Stimulated activated CD4-positive, alpha-beta T cell treated with anti-CD3 and anti-CD28 coated beads, Interleukin-4, amount 100 ng/mL, for 48 hours (primary cell): ENCODE results near the gene PTPRM.
"Not testable (repeated sequence)": the region's sequence is repeated elsewhere in the genome, so short reads cannot be mapped to it uniquely, and the experiment has no call there.

Source experiments
- DNase-seq, 2 donors: peaks; one replicate each; pipeline ENCODE4 v3.0.0-alpha.2; 2020; ENCODE audit warnings: low read depth in 2 of 2

The PTPRM gene

DNA sequence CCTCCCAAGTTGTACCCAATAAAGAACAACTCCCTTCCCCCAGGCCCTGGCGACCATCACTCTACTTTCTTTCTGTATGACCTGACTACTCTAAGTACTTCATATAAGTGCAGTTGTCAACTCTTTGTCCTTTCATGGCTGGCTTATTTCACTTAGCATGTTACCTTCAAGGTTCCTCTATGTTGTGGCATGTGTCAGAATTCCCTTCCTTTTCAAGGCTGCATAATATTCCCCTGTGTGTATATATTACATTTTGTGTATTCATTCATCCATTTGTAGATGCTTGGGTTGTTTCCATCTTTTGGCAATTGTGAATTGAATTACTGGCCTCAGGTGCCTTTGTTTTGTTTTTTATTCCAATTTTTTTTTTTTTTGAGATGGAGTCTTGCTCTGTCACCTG lies 860.2 kb downstream of the PTPRM start:
- no peak for DNase-seq

DNA sequence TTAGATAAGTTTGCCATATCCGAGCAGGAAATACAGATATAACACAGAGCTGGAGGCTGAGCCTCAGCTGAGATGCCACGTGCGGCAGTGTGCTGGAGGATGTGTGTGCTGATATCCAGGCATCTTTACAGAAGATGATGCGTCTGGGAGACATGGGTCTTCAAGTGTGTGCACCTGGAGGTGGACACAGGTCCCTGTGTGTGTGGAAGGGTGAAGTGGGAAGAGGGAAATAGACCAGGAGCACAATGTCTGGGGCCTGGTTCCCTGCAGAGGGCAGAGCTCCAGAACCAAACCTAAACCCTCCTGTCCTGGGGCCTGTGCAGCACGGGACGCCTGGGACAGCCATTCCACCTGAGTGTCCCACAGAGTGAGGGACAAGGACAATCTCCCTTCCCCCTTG lies 861.8 kb downstream of the PTPRM start:
- no peak for DNase-seq

DNA sequence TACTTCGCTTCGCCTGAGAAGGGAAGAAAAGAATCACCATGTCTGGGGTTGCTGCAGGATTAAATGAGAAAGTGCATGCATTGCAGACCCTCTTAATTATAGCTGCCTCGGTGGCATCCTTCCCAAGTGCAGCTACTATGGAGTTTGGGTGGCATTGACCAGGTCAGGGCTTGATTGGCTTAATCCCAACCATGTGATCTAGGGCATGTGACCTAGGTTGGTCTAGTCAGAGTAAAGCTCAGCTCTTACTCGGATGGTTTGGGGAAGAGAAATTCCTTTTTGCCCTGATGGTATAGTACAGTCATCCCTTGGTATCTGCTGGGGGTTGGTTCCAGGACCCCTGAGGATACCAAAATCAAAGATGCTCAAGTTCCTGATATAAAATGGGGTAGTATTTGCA lies 863.9 kb downstream of the PTPRM start:
- no peak for DNase-seq

DNA sequence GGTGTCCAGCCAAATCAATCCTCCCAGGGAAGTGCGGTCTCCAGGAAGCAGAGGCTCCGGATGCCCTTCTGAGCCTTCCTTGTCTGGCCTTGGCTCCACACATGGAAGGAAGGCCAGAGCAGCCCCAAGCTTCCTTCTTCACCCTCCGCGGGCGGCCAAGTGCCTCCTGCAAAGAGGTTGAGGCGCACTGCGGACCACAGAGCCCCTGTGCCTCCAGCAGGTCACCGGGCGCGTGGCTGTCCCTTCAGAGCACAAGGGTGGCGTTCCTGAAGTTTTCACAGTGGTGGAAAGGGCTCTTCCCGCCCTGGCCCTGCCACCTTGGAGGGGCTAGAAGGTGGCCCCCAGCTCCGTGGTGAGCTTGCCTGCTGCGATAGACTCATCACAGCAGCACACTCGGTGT lies 866.2 kb downstream of the PTPRM start:
- no peak for DNase-seq

DNA sequence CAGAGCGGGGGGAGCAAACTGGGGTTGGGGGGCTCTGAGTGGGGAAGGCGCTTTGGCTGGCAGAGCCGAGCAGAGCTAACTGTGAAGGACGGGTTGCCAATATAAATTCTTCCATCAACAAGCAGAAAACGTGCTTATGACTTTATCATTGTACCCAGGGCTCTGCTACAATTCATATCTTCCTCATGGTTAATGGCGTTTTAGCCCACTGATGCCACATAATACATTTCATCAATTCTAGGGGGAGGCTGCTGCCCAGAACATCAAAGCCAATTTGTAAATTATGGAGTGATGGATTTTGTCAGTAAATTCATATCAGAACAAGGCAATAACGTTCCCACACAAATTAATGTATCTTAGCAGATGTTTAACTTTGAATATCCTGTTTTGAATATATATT lies 866.7 kb downstream of the PTPRM start:
- no peak for DNase-seq

DNA sequence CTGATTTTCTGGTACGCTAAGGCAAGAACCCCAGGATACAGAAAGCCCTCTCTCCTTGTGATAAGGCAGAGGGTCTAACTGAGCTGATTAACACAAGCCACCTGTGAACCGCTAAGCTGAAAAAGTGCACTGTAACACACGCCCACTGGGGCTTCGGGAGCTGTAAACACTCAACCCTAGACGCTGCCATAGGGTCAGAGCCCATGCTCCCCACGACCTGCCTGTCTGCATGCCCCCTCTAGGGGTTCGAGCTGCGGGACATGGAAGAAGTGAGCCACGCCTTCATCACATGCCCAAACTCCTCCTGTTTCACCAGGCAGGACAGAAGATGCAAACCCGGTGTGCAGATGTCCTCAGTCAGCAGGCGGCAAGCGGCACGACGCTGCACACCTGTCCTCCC lies 868.3 kb downstream of the PTPRM start:
- no peak for DNase-seq

DNA sequence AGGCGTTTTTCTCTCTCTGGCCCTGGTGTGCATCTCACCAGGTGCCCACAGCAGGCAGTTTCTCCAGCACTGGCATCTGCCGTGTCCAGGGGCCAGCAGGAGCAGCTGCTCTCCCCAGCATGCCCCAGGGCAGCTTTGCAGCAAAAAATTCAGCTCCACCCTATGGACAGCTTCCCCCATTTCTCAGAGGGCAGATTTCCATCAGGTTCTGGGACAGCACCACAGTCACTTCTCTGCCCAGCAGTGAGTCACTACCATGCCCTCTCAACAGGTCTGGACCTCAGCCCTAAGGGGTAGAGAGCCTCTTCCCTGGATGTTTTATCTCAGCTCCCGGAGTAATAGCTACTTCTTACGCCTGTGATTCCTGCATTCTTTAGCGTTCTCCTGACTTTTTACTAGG lies 871.9 kb downstream of the PTPRM start:
- DNase-seq, result no peak

DNA sequence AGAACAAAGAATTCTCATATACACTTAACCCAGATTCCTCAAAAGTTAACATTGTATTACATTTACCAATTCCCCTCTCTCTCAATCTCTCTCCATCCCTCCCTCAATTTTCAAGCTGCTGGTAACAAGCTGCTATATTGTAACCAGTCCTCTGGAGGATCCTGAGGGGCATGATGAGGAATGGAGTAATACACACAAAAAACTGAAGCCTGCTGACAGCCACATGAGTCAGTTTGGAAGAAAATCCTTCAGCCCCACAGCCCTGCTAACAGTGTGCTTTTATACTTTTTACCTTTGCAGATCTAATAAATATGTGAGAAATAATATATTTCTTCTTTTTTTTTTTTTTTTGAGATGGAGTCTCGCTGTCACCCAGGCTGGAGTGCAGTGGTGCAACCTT lies 876.4 kb downstream of the PTPRM start:
- no peak for DNase-seq

DNA sequence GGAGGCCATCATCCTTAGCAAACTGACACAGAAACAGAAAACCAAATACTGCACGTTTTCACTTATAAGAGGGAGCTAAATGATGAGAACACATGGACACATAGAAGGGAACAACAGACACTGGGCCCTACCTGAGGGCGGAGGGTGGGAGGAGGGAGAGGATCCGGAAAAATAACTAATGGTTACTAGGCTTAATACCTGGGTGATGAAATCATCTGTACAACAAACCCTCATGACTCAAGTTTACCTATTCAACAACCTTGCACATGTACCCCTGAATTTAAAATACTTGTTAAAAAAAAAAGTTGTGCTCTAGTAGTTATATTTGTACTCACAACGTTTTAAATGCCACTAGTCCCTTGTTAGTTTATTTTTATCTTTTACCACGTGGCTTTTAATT lies 879.8 kb downstream of the PTPRM start:
- DNase-seq, result not testable (repeated sequence)

DNA sequence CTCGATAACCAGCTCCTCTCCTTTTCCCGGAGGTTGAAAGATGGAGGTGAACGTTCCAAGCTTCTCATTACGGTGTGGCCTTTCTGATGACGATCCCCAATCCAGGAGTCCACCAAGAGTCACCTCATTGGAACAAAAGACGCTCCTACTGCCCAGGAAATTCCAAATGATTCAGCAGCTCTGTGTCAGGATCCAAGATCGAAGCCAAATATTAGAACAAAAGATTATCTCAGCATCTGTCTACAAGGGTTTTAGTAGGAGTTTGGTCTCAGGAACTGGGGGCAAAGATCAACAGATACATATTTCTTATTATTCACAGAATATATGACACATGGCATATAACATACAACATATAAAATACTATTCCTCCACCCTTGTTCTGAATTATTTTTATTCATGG lies 881.0 kb downstream of the PTPRM start:
- no peak for DNase-seq

DNA sequence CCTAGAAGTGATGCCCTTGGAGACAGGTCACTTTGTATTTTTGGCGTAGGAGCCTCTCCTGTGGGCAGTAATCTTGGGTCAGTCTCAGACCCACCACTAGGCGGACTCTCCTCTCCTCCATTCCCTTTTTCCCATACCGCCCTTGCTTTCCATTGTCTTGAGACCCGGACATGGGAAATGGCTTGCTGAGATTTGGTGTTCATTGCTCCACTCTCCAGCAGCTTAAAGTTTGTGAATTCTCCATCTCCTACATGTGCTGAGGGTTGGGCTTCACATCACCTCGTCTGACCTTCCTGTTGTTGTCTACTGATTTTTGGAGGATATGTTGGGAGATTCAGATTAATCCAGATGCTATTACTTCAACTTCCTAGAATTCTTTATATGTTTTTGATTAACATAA lies 882.9 kb downstream of the PTPRM start:
- DNase-seq, result no peak

DNA sequence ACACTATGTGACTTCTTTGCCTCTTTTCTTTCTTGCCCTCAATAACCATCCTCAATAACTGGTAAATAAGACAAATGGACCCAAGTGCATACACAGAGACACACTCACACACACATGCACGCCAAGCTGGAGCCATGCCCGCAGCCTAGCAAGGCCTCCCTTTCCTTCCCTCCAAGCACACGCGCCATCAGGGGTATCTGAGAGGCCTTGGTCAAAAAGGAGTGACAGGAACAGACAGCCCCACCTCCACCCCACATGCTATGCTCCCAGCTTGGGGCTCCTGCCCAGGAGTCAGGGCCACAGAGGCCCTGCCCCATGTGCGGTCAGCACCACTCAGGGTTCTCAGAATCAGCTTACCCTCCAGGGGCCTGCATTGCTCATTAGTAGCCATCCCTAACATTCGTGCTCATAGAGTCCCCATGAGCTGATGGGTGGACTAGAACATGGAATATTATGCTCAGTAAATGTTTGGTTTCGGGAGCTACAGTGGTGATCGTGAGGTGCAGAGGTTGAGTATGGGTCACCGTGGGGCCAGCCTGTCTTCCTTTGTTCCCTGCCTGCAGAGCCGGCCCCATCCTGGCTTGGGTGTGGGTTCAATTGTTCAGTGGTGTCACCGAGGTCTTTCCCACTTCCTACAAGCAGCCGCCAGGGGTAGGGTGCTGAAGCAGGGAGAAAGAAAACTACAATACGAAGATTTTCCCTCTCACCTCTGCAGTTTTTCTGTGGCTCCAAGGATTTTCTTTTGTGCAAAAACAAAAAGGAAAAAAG lies 884.0 kb downstream of the PTPRM start:
- no peak for DNase-seq

DNA sequence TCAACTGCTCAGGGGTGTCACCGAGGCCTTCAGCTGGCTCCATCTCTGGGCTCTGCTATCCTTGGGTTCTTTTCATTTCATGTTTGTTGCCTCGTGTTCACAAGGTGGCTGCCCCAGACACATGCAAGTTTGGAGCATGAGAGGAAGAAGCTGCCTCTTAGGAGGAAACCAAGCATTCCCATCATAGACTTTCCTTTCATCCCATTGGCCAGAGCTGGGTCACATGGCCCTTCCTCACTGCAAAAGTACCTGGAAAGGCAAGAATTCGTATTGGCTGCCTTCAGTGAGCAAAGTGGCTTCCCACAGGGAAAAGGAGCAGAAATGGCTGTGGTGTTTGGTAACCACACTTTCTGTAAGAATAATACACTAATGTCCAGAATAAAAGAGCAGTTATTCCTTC lies 886.4 kb downstream of the PTPRM start:
- no peak for DNase-seq

DNA sequence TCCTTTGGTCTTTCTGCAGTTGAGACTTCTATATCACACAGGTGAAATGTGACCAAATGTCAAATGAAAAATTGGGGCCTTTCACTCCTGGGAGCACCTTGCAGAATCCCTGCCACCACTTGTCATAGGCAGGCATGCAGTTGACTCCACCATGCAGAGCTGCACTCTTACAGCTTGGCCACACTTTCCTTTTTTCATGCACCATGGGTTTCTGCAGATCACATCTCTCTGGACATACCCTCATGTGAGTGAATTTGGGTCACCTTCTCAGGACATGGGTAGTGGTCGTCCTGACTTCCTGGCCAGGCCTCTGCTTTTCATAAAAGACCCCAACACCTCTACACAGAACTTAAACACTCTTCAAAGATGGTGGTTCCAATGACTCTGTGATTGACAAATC lies 887.0 kb downstream of the PTPRM start:
- no peak for DNase-seq

DNA sequence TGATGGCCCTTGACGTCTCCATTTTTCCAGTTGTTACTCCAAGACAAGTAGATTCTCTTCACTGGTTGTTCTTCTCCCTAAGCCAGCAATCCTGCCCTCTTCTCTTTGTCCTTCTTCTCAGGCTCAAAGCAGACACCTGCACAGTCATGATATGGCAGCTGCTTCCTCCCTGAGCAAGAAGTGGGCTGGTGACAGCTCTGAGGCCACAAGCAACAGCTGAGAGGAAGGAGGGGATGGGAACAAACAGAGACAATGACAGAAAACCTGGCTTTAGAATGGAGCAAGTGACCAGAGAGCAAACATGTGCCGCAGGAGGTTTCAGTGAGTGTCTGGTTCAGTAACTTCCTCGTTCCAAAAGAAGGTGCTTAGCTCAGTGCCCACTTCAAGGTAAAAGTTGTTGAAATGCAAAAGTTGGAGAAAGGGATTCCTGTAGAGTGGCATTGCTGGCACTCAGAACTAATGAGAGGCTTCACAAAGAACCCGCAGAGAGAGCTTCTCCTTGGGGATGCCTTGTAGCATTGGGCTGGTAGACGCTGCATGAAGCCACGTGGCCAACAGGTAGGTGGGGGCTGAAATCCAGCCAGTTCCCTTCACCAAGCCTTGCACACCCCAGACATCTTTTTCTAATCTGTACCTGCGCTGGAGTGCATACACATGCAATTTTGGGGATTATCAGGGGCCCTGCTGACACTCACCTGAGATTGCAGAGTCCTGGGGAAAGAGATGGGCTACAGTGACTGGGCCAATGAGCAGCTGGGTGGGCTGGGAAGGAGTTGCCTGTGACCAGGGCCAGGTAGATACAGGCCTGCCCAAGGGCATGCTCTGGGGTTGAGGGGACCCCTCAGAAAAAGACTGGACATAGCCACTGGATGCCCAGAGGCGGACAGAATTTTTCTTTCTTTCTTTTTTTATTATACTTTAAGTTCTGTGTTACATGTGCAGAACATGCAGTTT lies 888.8 kb downstream of the PTPRM start:
- DNase-seq, result no peak
